PC-3 (cell line): Measurements from ENCODE around the gene SH3D19. TPM values are rescaled to one million over a fixed set of nuclear protein-coding genes. Genes with fewer than 3 reads are reported as not detected.

Experiments used
- ATAC-seq: fragments of 200-7000 bp; cut with Tn5 transposase; 2 replicates; pipeline ENCODE4 v1.9.1; 2020; ENCODE audit warnings: mild to moderate bottlenecking, moderate library complexity
- BruUV-seq: library from RNA; stranded (reverse); fragments of 400-500 nt; replicated peaks from 2 replicates; lab custom pipeline; 2021; lab: Mats Ljungman, UMichigan
- CTCF ChIA-PET: fragments of 300-600 bp; sonication (Branson Sonifier 250); formaldehyde crosslinking; loops from one replicate; lab custom pipeline; 2022; ENCODE audit warnings: antibody characterized with exemption; lab: Charles Lee
- POLR2A ChIA-PET: fragments of 300-600 bp; sonication (Branson Sonifier 250); formaldehyde crosslinking; loops from one replicate; lab custom pipeline; 2022; ENCODE audit warnings: antibody characterized with exemption; ENCODE audit not compliant: unreplicated experiment; lab: Charles Lee
- DNase-seq: peaks from one replicate; pipeline ENCODE4 v3.0.0-alpha.2; 2015
- H2AFZ ChIP-seq: fragments of 300-600 bp; sonication (generic); 2 replicates; pipeline ENCODE4 v1.6.0; 2016; ENCODE audit warnings: antibody characterized with exemption, low read length
- H3F3A ChIP-seq: fragments of 300-600 bp; sonication (generic); one replicate; pipeline ENCODE4 v1.6.0; 2017; ENCODE audit warnings: antibody characterized with exemption, low read length, control low read depth, mild to moderate bottlenecking; ENCODE audit not compliant: unreplicated experiment
- H3K27ac ChIP-seq: fragments of 300-600 bp; sonication (generic); 2 replicates; pipeline ENCODE4 v1.5.1; 2016; ENCODE audit warnings: mild to moderate bottlenecking, low read length
- H3K27me3 ChIP-seq: fragments of 300-600 bp; sonication (generic); 2 replicates; pipeline ENCODE4 v1.6.1; 2016; ENCODE audit warnings: low read length, mixed read lengths
- H3K36me3 ChIP-seq: fragments of 300-600 bp; sonication (generic); 2 replicates; pipeline ENCODE4 v1.6.1; 2016; ENCODE audit warnings: low read depth, mixed run types, low read length, mixed read lengths
- H3K4me1 ChIP-seq: fragments of 300-600 bp; sonication (generic); 2 replicates; pipeline ENCODE4 v1.5.1; 2016; ENCODE audit warnings: low read length; ENCODE audit not compliant: insufficient read depth
- H3K4me2 ChIP-seq: fragments of 300-600 bp; sonication (generic); 2 replicates; pipeline ENCODE4 v1.6.0; 2016; ENCODE audit warnings: low read length
- H3K4me3 ChIP-seq: fragments of 300-600 bp; sonication (generic); 2 replicates; pipeline ENCODE4 v1.5.1; 2016; ENCODE audit warnings: mild to moderate bottlenecking, low read length, mixed read lengths
- H3K79me2 ChIP-seq: fragments of 300-600 bp; sonication (generic); 2 replicates; pipeline ENCODE4 v1.6.1; 2017; ENCODE audit warnings: low read length, mixed read lengths
- H3K9ac ChIP-seq: fragments of 300-600 bp; sonication (generic); 2 replicates; pipeline ENCODE4 v1.6.0; 2016; ENCODE audit warnings: mild to moderate bottlenecking, low read length
- H3K9me2 ChIP-seq: fragments of 300-600 bp; sonication (generic); replicated peaks from 2 replicates; pipeline ENCODE4 v1.6.1; 2016; ENCODE audit warnings: mixed run types, low read length, mixed read lengths
- H3K9me3 ChIP-seq: fragments of 300-600 bp; sonication (generic); 2 replicates; pipeline ENCODE4 v1.6.1; 2016; ENCODE audit warnings: low read length, mixed read lengths
- H4K20me1 ChIP-seq: fragments of 300-600 bp; sonication (generic); 2 replicates; pipeline ENCODE4 v1.6.1; 2016; ENCODE audit warnings: low read length, mixed read lengths
- EZH2 ChIP-seq: fragments of 300-600 bp; sonication (generic); IDR thresholded peaks from one replicate; pipeline ENCODE4 v1.6.1; 2017; ENCODE audit warnings: antibody characterized with exemption, mild to moderate bottlenecking, low read length; ENCODE audit not compliant: unreplicated experiment
- EZH2phosphoT487 ChIP-seq: fragments of 300-600 bp; sonication (generic); IDR thresholded peaks from 2 replicates; pipeline ENCODE4 v1.6.1; 2018; ENCODE audit warnings: mild to moderate bottlenecking, antibody characterized with exemption, low read length, borderline replicate concordance
- intact Hi-C: fragments of 100-400 bp; cut with micrococcal nuclease; formaldehyde crosslinking; loops from 2 replicates; pipeline ENCODE4 v1.9.0; 2023
- total RNA-seq: library from RNA; depleted of rRNA; stranded (reverse); fragments of >200 nt; gene quantifications from 2 replicates; pipeline ENCODE4 v1.2.3, GENCODE V29; 2014
- TF ChIP-seq, protein P1 (sequence below): fragments of 300-600 bp; sonication (generic); conservative IDR thresholded peaks from 2 replicates; pipeline ENCODE4 v1.5.1; 2017; ENCODE audit warnings: antibody characterized with exemption, low read depth, mild to moderate bottlenecking, low read length

SH3D19 gene
- total RNA-seq, 1 experiment from 2014 or later, result 30.1 TPM

GRCh38 chr4:151329217-151330007, 4.0 kb upstream of the SH3D19 start:
- peaks cover 8% of the 10 kb centered on the region for H3K79me2 ChIP-seq
- no peak for TF ChIP-seq EZH2
- no peak for TF ChIP-seq EZH2phosphoT487
- TF ChIP-seq, protein P1, sequence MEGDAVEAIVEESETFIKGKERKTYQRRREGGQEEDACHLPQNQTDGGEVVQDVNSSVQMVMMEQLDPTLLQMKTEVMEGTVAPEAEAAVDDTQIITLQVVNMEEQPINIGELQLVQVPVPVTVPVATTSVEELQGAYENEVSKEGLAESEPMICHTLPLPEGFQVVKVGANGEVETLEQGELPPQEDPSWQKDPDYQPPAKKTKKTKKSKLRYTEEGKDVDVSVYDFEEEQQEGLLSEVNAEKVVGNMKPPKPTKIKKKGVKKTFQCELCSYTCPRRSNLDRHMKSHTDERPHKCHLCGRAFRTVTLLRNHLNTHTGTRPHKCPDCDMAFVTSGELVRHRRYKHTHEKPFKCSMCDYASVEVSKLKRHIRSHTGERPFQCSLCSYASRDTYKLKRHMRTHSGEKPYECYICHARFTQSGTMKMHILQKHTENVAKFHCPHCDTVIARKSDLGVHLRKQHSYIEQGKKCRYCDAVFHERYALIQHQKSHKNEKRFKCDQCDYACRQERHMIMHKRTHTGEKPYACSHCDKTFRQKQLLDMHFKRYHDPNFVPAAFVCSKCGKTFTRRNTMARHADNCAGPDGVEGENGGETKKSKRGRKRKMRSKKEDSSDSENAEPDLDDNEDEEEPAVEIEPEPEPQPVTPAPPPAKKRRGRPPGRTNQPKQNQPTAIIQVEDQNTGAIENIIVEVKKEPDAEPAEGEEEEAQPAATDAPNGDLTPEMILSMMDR, result no peak
- peak overlapping the region; percentile 56 for H3K4me2 ChIP-seq
- ChIA-PET POLR2A (no interaction called here), CTCF (interaction anchor here (0.6 kb wide), 1 partner anchor 979 kb away, joined by 6 read pairs; no protein-coding TSS in a partner anchor)
- H3K36me3 ChIP-seq, result no peaks in the 10 kb centered on the region
- peak overlapping the region; percentile 44; the same call in 1 of the 2 replicates for H3K4me3 ChIP-seq
- intact Hi-C loops, result loop anchor here (1.0 to 5.0 kb wide), 2 partner anchors 33 to 37 kb away; no protein-coding TSS in a partner anchor
- peak; percentile 42 for ATAC-seq
- no peaks in the 10 kb centered on the region for H4K20me1 ChIP-seq
- H3K9ac ChIP-seq, result peak overlapping the region; percentile 70
- H2AFZ ChIP-seq, result no peak overlapping the region
- peaks cover 54% of the 10 kb centered on the region for H3K4me1 ChIP-seq
- H3K27ac ChIP-seq, result peak overlapping the region; percentile 98
- no peaks in the 10 kb centered on the region for H3K9me3 ChIP-seq
- H3K27me3 ChIP-seq, result no peaks in the 10 kb centered on the region
- no TSS peak for BruUV-seq
- no peaks in the 10 kb centered on the region for H3K9me2 ChIP-seq
- peak; percentile 81 for DNase-seq
- H3F3A ChIP-seq, result peaks cover 11% of the 10 kb centered on the region

DNA sequence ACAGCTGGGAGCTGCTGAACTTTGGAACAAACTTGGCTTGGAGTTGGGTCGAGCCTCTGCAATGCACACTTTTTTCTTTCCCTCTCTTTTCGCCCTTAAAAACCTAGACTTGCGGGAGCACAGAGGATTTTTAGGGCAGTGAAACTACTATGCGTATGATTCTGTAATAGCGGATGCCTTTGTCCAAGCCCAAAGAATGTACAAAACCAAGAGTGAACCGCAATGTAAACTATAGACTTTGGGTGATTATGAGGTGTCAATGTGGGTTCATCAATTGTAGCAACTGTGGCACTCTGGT, 493 bp upstream of the SH3D19 start:
- H3F3A ChIP-seq, result peaks cover 11% of the 10 kb centered on the region
- peak overlapping the region; percentile 91 for H3K27ac ChIP-seq
- H3K9me3 ChIP-seq, result no peaks in the 10 kb centered on the region
- H4K20me1 ChIP-seq, result peaks cover 17% of the 10 kb centered on the region
- H3K79me2 ChIP-seq, result peaks cover 44% of the 10 kb centered on the region
- H2AFZ ChIP-seq, result peak overlapping the region; percentile 76
- ChIA-PET CTCF (no interaction called here), POLR2A (interaction anchor here (0.6 kb wide), 3 partner anchors 41 to 144 kb away, joined by 3 to 13 read pairs (median 4); no protein-coding TSS in a partner anchor)
- intact Hi-C loops, result loop anchor here (2.0 to 5.0 kb wide), 3 partner anchors 21 to 83 kb away; partner anchors contain the start of gene FHIP1A
- DNase-seq (no peak), ATAC-seq (no peak)
- no peaks in the 10 kb centered on the region for H3K36me3 ChIP-seq
- H3K4me2 ChIP-seq, result peak overlapping the region; percentile 92
- H3K27me3 ChIP-seq, result no peaks in the 10 kb centered on the region
- H3K4me3 ChIP-seq, result peak overlapping the region; percentile 71
- no peaks in the 10 kb centered on the region for H3K9me2 ChIP-seq
- peak overlapping the region; percentile 97 for H3K9ac ChIP-seq
- BruUV-seq, result TSS peak; percentile 33
- H3K4me1 ChIP-seq, result peaks cover 65% of the 10 kb centered on the region
- TF ChIP-seq, protein P1, result no peak
- TF ChIP-seq EZH2phosphoT487, result no peak
- no peak for TF ChIP-seq EZH2

- Histone ChIP-seq H3K4me1 (peaks cover 53% of the 10 kb centered on the region), H3K79me2 (peaks cover 55% of the 10 kb centered on the region)
- intact Hi-C loops, result loop anchor here (2.0 to 5.0 kb wide), 3 partner anchors 20 to 84 kb away; partner anchors contain the start of gene FHIP1A
Observed at GRCh38 chr4:151324752-151325110, 674 bp downstream of the SH3D19 start.

More at GRCh38 chr4:151324752-151325110, 674 bp downstream of the SH3D19 start:
- Histone ChIP-seq H3K27me3 (no peaks in the 10 kb centered on the region), H3F3A (peaks cover 6% of the 10 kb centered on the region), H3K9ac (peak overlapping the region; percentile 97), H3K4me2 (peak overlapping the region; percentile 92), H3K9me3 (no peaks in the 10 kb centered on the region), H3K4me3 (peak overlapping the region; percentile 71), H4K20me1 (peaks cover 17% of the 10 kb centered on the region), H2AFZ (peak overlapping the region; percentile 74), H3K27ac (peak overlapping the region; percentile 91), H3K36me3 (no peaks in the 10 kb centered on the region), H3K9me2 (no peaks in the 10 kb centered on the region)
- no TSS peak for BruUV-seq
- DNase-seq (peak; percentile 67), ATAC-seq (peak; percentile 27)
- ChIA-PET CTCF (no interaction called here), POLR2A (interaction anchor here (0.6 to 0.9 kb wide), 2 partner anchors 17 to 122 kb away, joined by 6 read pairs; no protein-coding TSS in a partner anchor)
- TF ChIP-seq, protein P1, result no peak
- TF ChIP-seq EZH2 (no peak), EZH2phosphoT487 (no peak)
